ENCODE data around the gene GSG1L. TPM values are rescaled to one million over a fixed set of nuclear protein-coding genes. Genes with fewer than 3 reads are reported as not detected.

The GSG1L gene
- polyA plus RNA-seq, 1 donor (not counting 4 experiments of a cell fraction or from before 2014, with no cell fraction given): not detected

GRCh38 chr16:28003021-28003865, 60.3 kb downstream of the GSG1L start:
- H3K4me3 ChIP-seq (ENCODE audit: control insufficient read depth in 2 of 3, extremely low read depth in 1 of 3, insufficient read depth in 2 of 3, low read depth in 1 of 3, low read length in 3 of 3): no peak overlapping the region
- H3K4me1 ChIP-seq (ENCODE audit: control insufficient read depth, extremely low read depth, insufficient read depth, low read length): no peaks in the 10 kb centered on the region
- no peak for TF ChIP-seq EZH2 (IDR thresholded peaks at IDR 0.05; ENCODE audit: low read length)
- TF ChIP-seq, protein P1, sequence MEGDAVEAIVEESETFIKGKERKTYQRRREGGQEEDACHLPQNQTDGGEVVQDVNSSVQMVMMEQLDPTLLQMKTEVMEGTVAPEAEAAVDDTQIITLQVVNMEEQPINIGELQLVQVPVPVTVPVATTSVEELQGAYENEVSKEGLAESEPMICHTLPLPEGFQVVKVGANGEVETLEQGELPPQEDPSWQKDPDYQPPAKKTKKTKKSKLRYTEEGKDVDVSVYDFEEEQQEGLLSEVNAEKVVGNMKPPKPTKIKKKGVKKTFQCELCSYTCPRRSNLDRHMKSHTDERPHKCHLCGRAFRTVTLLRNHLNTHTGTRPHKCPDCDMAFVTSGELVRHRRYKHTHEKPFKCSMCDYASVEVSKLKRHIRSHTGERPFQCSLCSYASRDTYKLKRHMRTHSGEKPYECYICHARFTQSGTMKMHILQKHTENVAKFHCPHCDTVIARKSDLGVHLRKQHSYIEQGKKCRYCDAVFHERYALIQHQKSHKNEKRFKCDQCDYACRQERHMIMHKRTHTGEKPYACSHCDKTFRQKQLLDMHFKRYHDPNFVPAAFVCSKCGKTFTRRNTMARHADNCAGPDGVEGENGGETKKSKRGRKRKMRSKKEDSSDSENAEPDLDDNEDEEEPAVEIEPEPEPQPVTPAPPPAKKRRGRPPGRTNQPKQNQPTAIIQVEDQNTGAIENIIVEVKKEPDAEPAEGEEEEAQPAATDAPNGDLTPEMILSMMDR (optimal IDR thresholded peaks at IDR 0.05 in 1 of 3, IDR thresholded peaks at IDR 0.05 in 1 of 3, conservative IDR thresholded peaks at IDR 0.05 in 1 of 3; ENCODE audit: extremely low read depth in 1 of 3, insufficient read depth in 2 of 3, low read length in 3 of 3): no peak
- DNase-seq (ENCODE audit: low read depth, low spot score): no peak
- H3K27ac ChIP-seq (ENCODE audit: control insufficient read depth, insufficient read depth, low read length): no peak overlapping the region
- dilution Hi-C loops (cut with MboI; ENCODE audit: extremely low pct_ligation_motif_present, low sequenced_read_pairs): no loop called here
- no peak for FAIRE-seq
- no peaks in the 10 kb centered on the region for H3K79me2 ChIP-seq (ENCODE audit: control insufficient read depth, insufficient read depth, low read length)
- H4K20me1 ChIP-seq (ENCODE audit: control insufficient read depth, extremely low read depth, insufficient read depth, low read length): no peaks in the 10 kb centered on the region
- H3K36me3 ChIP-seq (ENCODE audit: control insufficient read depth in 2 of 2, extremely low read depth in 1 of 2, insufficient read depth in 2 of 2, low read length in 2 of 2): no peaks in the 10 kb centered on the region
- H3K9me1 ChIP-seq (ENCODE audit: control insufficient read depth, extremely low read depth, insufficient read depth, low read length): no peaks in the 10 kb centered on the region
- H3K4me2 ChIP-seq (ENCODE audit: control insufficient read depth, extremely low read depth, insufficient read depth, low read depth, low read length): no peak overlapping the region
- no peak overlapping the region for H2AFZ ChIP-seq (ENCODE audit: control insufficient read depth, low read length)
- H3K9me3 ChIP-seq (ENCODE audit: control insufficient read depth, low read depth, low read length): no peaks in the 10 kb centered on the region
- H3K9ac ChIP-seq (ENCODE audit: control insufficient read depth, extremely low read depth, insufficient read depth, low read length): no peak overlapping the region
- H3K27me3 ChIP-seq (ENCODE audit: control insufficient read depth, extremely low read depth, insufficient read depth, low read length): no peaks in the 10 kb centered on the region

GRCh38 chr16:28001642-28002041, 61.9 kb downstream of the GSG1L start:
- H3K36me3 ChIP-seq (ENCODE audit: control insufficient read depth in 2 of 2, extremely low read depth in 1 of 2, insufficient read depth in 2 of 2, low read length in 2 of 2): no peaks in the 10 kb centered on the region
- H3K27me3 ChIP-seq (ENCODE audit: control insufficient read depth, extremely low read depth, insufficient read depth, low read length): no peaks in the 10 kb centered on the region
- no peaks in the 10 kb centered on the region for H4K20me1 ChIP-seq (ENCODE audit: control insufficient read depth, extremely low read depth, insufficient read depth, low read length)
- DNase-seq (ENCODE audit: low read depth, low spot score): no peak
- no peak overlapping the region for H2AFZ ChIP-seq (ENCODE audit: control insufficient read depth, low read length)
- TF ChIP-seq EZH2 (IDR thresholded peaks at IDR 0.05; ENCODE audit: low read length): no peak
- TF ChIP-seq, protein P1 (optimal IDR thresholded peaks at IDR 0.05 in 1 of 3, IDR thresholded peaks at IDR 0.05 in 1 of 3, conservative IDR thresholded peaks at IDR 0.05 in 1 of 3; ENCODE audit: extremely low read depth in 1 of 3, insufficient read depth in 2 of 3, low read length in 3 of 3): no peak
- H3K4me3 ChIP-seq (ENCODE audit: control insufficient read depth in 2 of 3, extremely low read depth in 1 of 3, insufficient read depth in 2 of 3, low read depth in 1 of 3, low read length in 3 of 3): no peak overlapping the region
- no peaks in the 10 kb centered on the region for H3K4me1 ChIP-seq (ENCODE audit: control insufficient read depth, extremely low read depth, insufficient read depth, low read length)
- H3K9ac ChIP-seq (ENCODE audit: control insufficient read depth, extremely low read depth, insufficient read depth, low read length): no peak overlapping the region
- no peaks in the 10 kb centered on the region for H3K79me2 ChIP-seq (ENCODE audit: control insufficient read depth, insufficient read depth, low read length)
- no peak overlapping the region for H3K4me2 ChIP-seq (ENCODE audit: control insufficient read depth, extremely low read depth, insufficient read depth, low read depth, low read length)
- no peak overlapping the region for H3K27ac ChIP-seq (ENCODE audit: control insufficient read depth, insufficient read depth, low read length)
- dilution Hi-C loops (cut with MboI; ENCODE audit: extremely low pct_ligation_motif_present, low sequenced_read_pairs): no loop called here
- H3K9me3 ChIP-seq (ENCODE audit: control insufficient read depth, low read depth, low read length): no peaks in the 10 kb centered on the region
- no peak for FAIRE-seq
- H3K9me1 ChIP-seq (ENCODE audit: control insufficient read depth, extremely low read depth, insufficient read depth, low read length): no peaks in the 10 kb centered on the region

All from keratinocyte (primary cell).